ENCODE results near the gene UBTD1.
"Not testable (repeated sequence)": the region's sequence is repeated elsewhere in the genome, so short reads cannot be mapped to it uniquely, and the experiment has no call there.

The UBTD1 gene

GRCh38 chr10:97555541-97555940 lies 56.8 kb downstream of the UBTD1 start:
- not testable (repeated sequence) for H3K27ac ChIP-seq (replicated peaks; ENCODE audit: low read length); H3K9ac ChIP-seq (ENCODE audit: low read depth, low read length, poor library complexity); H3K14ac ChIP-seq (ENCODE audit: low read length); H2AFZ ChIP-seq (ENCODE audit: low read length); H4K8ac ChIP-seq (ENCODE audit: low read depth, low read length); H2BK5ac ChIP-seq (ENCODE audit: low read length); H4K91ac ChIP-seq (ENCODE audit: low read depth, low read length, poor library complexity); H2BK15ac ChIP-seq (ENCODE audit: low read length); H3K27me3 ChIP-seq (ENCODE audit: control insufficient read depth in 3 of 3, insufficient read depth in 3 of 3, low read depth in 1 of 3, low read length in 3 of 3); H3K23ac ChIP-seq (ENCODE audit: low read depth, low read length, poor library complexity); H3K9me3 ChIP-seq (replicated peaks in 1 of 2; ENCODE audit: control insufficient read depth in 2 of 2, insufficient read depth in 1 of 2, low read depth in 1 of 2, low read length in 2 of 2); H3K79me1 ChIP-seq (ENCODE audit: low read depth, low read length); H3K4me1 ChIP-seq (ENCODE audit: control insufficient read depth in 2 of 2, insufficient read depth in 1 of 2, low read depth in 1 of 2, low read length in 2 of 2); H3K18ac ChIP-seq (ENCODE audit: low read length); DNase-seq (ENCODE audit: low spot score); H2BK120ac ChIP-seq (ENCODE audit: low read depth, low read length); H2AK5ac ChIP-seq (ENCODE audit: low read depth, low read length); H2BK12ac ChIP-seq (ENCODE audit: low read length); H3K4ac ChIP-seq (ENCODE audit: low read length); H3K4me2 ChIP-seq (ENCODE audit: insufficient read depth, low read length, poor library complexity, severe bottlenecking); H3K4me3 ChIP-seq (ENCODE audit: low read length in 2 of 2); H3K36me3 ChIP-seq (replicated peaks in 1 of 2; ENCODE audit: control insufficient read depth in 2 of 2, insufficient read depth in 2 of 2, low read length in 2 of 2)
- WGBS, 2 donors (ENCODE audit: extremely low coverage in 2 of 2, insufficient read length in 2 of 2, insufficient replicate concordance in 1 of 2) = no CpG with 5 or more reads among the region's 10 CpGs

GRCh38 chr10:97560731-97561381 lies 62.1 kb downstream of the UBTD1 start:
- not testable (repeated sequence) for H3K9me3 ChIP-seq (replicated peaks in 1 of 2; ENCODE audit: control insufficient read depth in 2 of 2, insufficient read depth in 1 of 2, low read depth in 1 of 2, low read length in 2 of 2); H3K4me2 ChIP-seq (ENCODE audit: insufficient read depth, low read length, poor library complexity, severe bottlenecking); H3K18ac ChIP-seq (ENCODE audit: low read length); H2BK15ac ChIP-seq (ENCODE audit: low read length); H3K23ac ChIP-seq (ENCODE audit: low read depth, low read length, poor library complexity); H3K9ac ChIP-seq (ENCODE audit: low read depth, low read length, poor library complexity); H4K8ac ChIP-seq (ENCODE audit: low read depth, low read length); H3K4me1 ChIP-seq (ENCODE audit: control insufficient read depth in 2 of 2, insufficient read depth in 1 of 2, low read depth in 1 of 2, low read length in 2 of 2); H3K36me3 ChIP-seq (replicated peaks in 1 of 2; ENCODE audit: control insufficient read depth in 2 of 2, insufficient read depth in 2 of 2, low read length in 2 of 2); H3K4me3 ChIP-seq (ENCODE audit: low read length in 2 of 2); H2BK5ac ChIP-seq (ENCODE audit: low read length); DNase-seq (ENCODE audit: low spot score); H3K14ac ChIP-seq (ENCODE audit: low read length); H3K27me3 ChIP-seq (ENCODE audit: control insufficient read depth in 3 of 3, insufficient read depth in 3 of 3, low read depth in 1 of 3, low read length in 3 of 3); H3K79me1 ChIP-seq (ENCODE audit: low read depth, low read length); H2BK12ac ChIP-seq (ENCODE audit: low read length); H4K91ac ChIP-seq (ENCODE audit: low read depth, low read length, poor library complexity); H2AK5ac ChIP-seq (ENCODE audit: low read depth, low read length); H3K4ac ChIP-seq (ENCODE audit: low read length); H2AFZ ChIP-seq (ENCODE audit: low read length); H3K27ac ChIP-seq (replicated peaks; ENCODE audit: low read length); H2BK120ac ChIP-seq (ENCODE audit: low read depth, low read length)
- whole genome bisulfite sequencing, 2 donors (ENCODE audit: extremely low coverage in 2 of 2, insufficient read length in 2 of 2, insufficient replicate concordance in 1 of 2) = no CpG with 5 or more reads among the region's 17 CpGs

GRCh38 chr10:97561386-97562077 lies 62.8 kb downstream of the UBTD1 start:
- H2BK12ac ChIP-seq (ENCODE audit: low read length); H3K79me1 ChIP-seq (ENCODE audit: low read depth, low read length); H2BK15ac ChIP-seq (ENCODE audit: low read length); H4K8ac ChIP-seq (ENCODE audit: low read depth, low read length); H3K18ac ChIP-seq (ENCODE audit: low read length); H3K14ac ChIP-seq (ENCODE audit: low read length); H3K23ac ChIP-seq (ENCODE audit: low read depth, low read length, poor library complexity); H3K4ac ChIP-seq (ENCODE audit: low read length); H4K91ac ChIP-seq (ENCODE audit: low read depth, low read length, poor library complexity); H3K4me2 ChIP-seq (ENCODE audit: insufficient read depth, low read length, poor library complexity, severe bottlenecking); DNase-seq (ENCODE audit: low spot score); H2BK5ac ChIP-seq (ENCODE audit: low read length); H2AFZ ChIP-seq (ENCODE audit: low read length); H3K4me3 ChIP-seq (ENCODE audit: low read length in 2 of 2); H3K4me1 ChIP-seq (ENCODE audit: control insufficient read depth in 2 of 2, insufficient read depth in 1 of 2, low read depth in 1 of 2, low read length in 2 of 2); H2BK120ac ChIP-seq (ENCODE audit: low read depth, low read length); H3K36me3 ChIP-seq (replicated peaks in 1 of 2; ENCODE audit: control insufficient read depth in 2 of 2, insufficient read depth in 2 of 2, low read length in 2 of 2); H3K27ac ChIP-seq (replicated peaks; ENCODE audit: low read length); H3K9me3 ChIP-seq (replicated peaks in 1 of 2; ENCODE audit: control insufficient read depth in 2 of 2, insufficient read depth in 1 of 2, low read depth in 1 of 2, low read length in 2 of 2); H3K27me3 ChIP-seq (ENCODE audit: control insufficient read depth in 3 of 3, insufficient read depth in 3 of 3, low read depth in 1 of 3, low read length in 3 of 3); H3K9ac ChIP-seq (ENCODE audit: low read depth, low read length, poor library complexity); H2AK5ac ChIP-seq (ENCODE audit: low read depth, low read length): not testable (repeated sequence)
- WGBS, 2 donors (ENCODE audit: extremely low coverage in 2 of 2, insufficient read length in 2 of 2, insufficient replicate concordance in 1 of 2) = no CpG with 5 or more reads among the region's 12 CpGs

- WGBS, 2 donors (ENCODE audit: extremely low coverage in 2 of 2, insufficient read length in 2 of 2, insufficient replicate concordance in 1 of 2) = no CpG with 5 or more reads among the region's 5 CpGs
- not testable (repeated sequence) for H3K79me1 ChIP-seq (ENCODE audit: low read depth, low read length); H3K14ac ChIP-seq (ENCODE audit: low read length); H3K4me3 ChIP-seq (ENCODE audit: low read length in 2 of 2); H4K91ac ChIP-seq (ENCODE audit: low read depth, low read length, poor library complexity); DNase-seq (ENCODE audit: low spot score); H3K18ac ChIP-seq (ENCODE audit: low read length); H2BK12ac ChIP-seq (ENCODE audit: low read length); H2BK120ac ChIP-seq (ENCODE audit: low read depth, low read length); H3K9me3 ChIP-seq (replicated peaks in 1 of 2; ENCODE audit: control insufficient read depth in 2 of 2, insufficient read depth in 1 of 2, low read depth in 1 of 2, low read length in 2 of 2); H3K9ac ChIP-seq (ENCODE audit: low read depth, low read length, poor library complexity); H2BK5ac ChIP-seq (ENCODE audit: low read length); H3K23ac ChIP-seq (ENCODE audit: low read depth, low read length, poor library complexity); H3K4ac ChIP-seq (ENCODE audit: low read length); H3K36me3 ChIP-seq (replicated peaks in 1 of 2; ENCODE audit: control insufficient read depth in 2 of 2, insufficient read depth in 2 of 2, low read length in 2 of 2); H4K8ac ChIP-seq (ENCODE audit: low read depth, low read length); H2AFZ ChIP-seq (ENCODE audit: low read length); H2BK15ac ChIP-seq (ENCODE audit: low read length); H2AK5ac ChIP-seq (ENCODE audit: low read depth, low read length); H3K27ac ChIP-seq (replicated peaks; ENCODE audit: low read length); H3K27me3 ChIP-seq (ENCODE audit: control insufficient read depth in 3 of 3, insufficient read depth in 3 of 3, low read depth in 1 of 3, low read length in 3 of 3); H3K4me1 ChIP-seq (ENCODE audit: control insufficient read depth in 2 of 2, insufficient read depth in 1 of 2, low read depth in 1 of 2, low read length in 2 of 2); H3K4me2 ChIP-seq (ENCODE audit: insufficient read depth, low read length, poor library complexity, severe bottlenecking)
These were observed 63.6 kb downstream of the UBTD1 start for GRCh38 chr10:97562329-97562728.
